HK-2 (cell line): Measurements from ENCODE around the gene PLEKHF1.
A peak's percentile ranks its signal among the peaks of the same experiment; 100 is the strongest.

Source experiments
- DNase-seq: peaks from one replicate; pipeline ENCODE4 v3.0.0-alpha.2; 2018; ENCODE audit not compliant: unreplicated experiment

The PLEKHF1 gene

GRCh38 chr19:29634423-29635130 lies 30.7 kb upstream of the PLEKHF1 start:
- DNase-seq, result no peak

- no peak for DNase-seq
Measured at GRCh38 chr19:29635963-29636362, 29.3 kb upstream of the PLEKHF1 start.

GRCh38 chr19:29636553-29637360 lies 28.5 kb upstream of the PLEKHF1 start:
- DNase-seq, result no peak

- DNase-seq, result no peak
Measured at GRCh38 chr19:29639086-29639485, 26.2 kb upstream of the PLEKHF1 start.

GRCh38 chr19:29640231-29640630 lies 25.0 kb upstream of the PLEKHF1 start:
- DNase-seq, result no peak

GRCh38 chr19:29641597-29641996 lies 23.7 kb upstream of the PLEKHF1 start:
- no peak for DNase-seq

- DNase-seq, result no peak
Measured at GRCh38 chr19:29643361-29643935, 21.8 kb upstream of the PLEKHF1 start.

- no peak for DNase-seq
Measured at GRCh38 chr19:29644210-29644609, 21.1 kb upstream of the PLEKHF1 start.

GRCh38 chr19:29645491-29645867 lies 19.8 kb upstream of the PLEKHF1 start:
- no peak for DNase-seq

- no peak for DNase-seq
Measured at GRCh38 chr19:29645911-29646310, 19.4 kb upstream of the PLEKHF1 start.

- no peak for DNase-seq
Measured at GRCh38 chr19:29650772-29651387, 14.4 kb upstream of the PLEKHF1 start.

GRCh38 chr19:29651622-29652394 lies 13.5 kb upstream of the PLEKHF1 start:
- DNase-seq, result no peak

GRCh38 chr19:29653398-29653797 lies 11.9 kb upstream of the PLEKHF1 start:
- no peak for DNase-seq

- no peak for DNase-seq
Measured at GRCh38 chr19:29655648-29656335, 9.5 kb upstream of the PLEKHF1 start.

GRCh38 chr19:29658221-29658991 lies 6.9 kb upstream of the PLEKHF1 start:
- no peak for DNase-seq

GRCh38 chr19:29660835-29661234 lies 4.4 kb upstream of the PLEKHF1 start:
- no peak for DNase-seq

GRCh38 chr19:29662278-29662603 lies 3.0 kb upstream of the PLEKHF1 start:
- no peak for DNase-seq

GRCh38 chr19:29662604-29663404 lies 2.5 kb upstream of the PLEKHF1 start:
- DNase-seq, result peak; percentile 72

- no peak for DNase-seq
Measured at GRCh38 chr19:29663861-29664752, 1.2 kb upstream of the PLEKHF1 start.
